C4-2B (cell line): ENCODE measurements around the gene MSH2.

Source experiments
- ZFX ChIP-seq: fragments of 450-650 bp; IDR thresholded peaks from 2 replicates; pipeline ENCODE4 v1.6.1; 2017
- TF ChIP-seq, protein P1 (sequence below): fragments of 450-650 bp; conservative IDR thresholded peaks from 2 replicates; pipeline ENCODE4 v1.5.1; 2017; ENCODE audit warnings: mild to moderate bottlenecking

DNA sequence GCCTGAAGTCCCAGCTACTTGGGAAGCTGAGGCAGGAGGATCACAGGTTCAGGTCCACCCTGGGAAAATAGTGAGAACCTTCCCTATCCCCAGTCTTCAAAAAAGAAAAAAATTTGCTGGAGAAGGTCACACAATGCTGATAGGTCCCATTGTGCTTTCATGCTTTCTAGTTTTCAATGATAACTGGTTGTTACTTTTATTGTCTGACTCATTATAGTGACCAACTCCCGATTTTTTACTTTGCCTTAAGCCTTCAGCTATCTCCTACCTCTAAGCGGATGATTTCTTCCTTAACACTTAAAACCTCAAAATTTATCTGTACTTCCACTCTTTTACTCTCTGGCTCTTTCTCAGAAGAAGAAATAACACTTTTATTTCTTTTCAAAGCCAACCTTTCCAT lies 17.3 kb downstream of the MSH2 start:
- TF ChIP-seq, protein P1, sequence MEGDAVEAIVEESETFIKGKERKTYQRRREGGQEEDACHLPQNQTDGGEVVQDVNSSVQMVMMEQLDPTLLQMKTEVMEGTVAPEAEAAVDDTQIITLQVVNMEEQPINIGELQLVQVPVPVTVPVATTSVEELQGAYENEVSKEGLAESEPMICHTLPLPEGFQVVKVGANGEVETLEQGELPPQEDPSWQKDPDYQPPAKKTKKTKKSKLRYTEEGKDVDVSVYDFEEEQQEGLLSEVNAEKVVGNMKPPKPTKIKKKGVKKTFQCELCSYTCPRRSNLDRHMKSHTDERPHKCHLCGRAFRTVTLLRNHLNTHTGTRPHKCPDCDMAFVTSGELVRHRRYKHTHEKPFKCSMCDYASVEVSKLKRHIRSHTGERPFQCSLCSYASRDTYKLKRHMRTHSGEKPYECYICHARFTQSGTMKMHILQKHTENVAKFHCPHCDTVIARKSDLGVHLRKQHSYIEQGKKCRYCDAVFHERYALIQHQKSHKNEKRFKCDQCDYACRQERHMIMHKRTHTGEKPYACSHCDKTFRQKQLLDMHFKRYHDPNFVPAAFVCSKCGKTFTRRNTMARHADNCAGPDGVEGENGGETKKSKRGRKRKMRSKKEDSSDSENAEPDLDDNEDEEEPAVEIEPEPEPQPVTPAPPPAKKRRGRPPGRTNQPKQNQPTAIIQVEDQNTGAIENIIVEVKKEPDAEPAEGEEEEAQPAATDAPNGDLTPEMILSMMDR, result no peak
- no peak for TF ChIP-seq ZFX
